Measurements from ENCODE around the gene HMSD.
"Not testable (repeated sequence)": the region's sequence is repeated elsewhere in the genome, so short reads cannot be mapped to it uniquely, and the experiment has no call there.

HMSD gene

DNA sequence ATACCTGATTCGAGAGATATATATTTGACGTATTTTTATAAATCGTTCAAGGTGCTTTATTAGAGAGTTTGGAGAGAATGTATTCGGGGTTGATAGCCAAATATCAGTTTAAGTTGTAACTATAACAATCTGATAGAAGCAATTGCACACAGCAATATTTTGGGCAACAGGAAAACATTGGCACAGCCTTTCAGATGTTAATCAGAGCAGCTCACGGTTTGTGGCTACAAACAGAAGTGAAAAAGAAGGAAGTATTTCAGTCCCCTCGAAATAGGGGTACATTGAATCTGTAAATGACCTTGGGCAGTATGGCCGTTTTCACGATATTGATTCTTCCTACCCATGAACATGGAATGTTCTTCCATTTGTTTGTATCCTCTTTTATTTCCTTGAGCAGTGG, 20.8 kb upstream of the HMSD start:
- H3K79me2 ChIP-seq (ENCODE audit: control insufficient read depth, insufficient read depth, low read length, unreplicated experiment) = no peaks in the 10 kb centered on the region
- no peak overlapping the region for H2AFZ ChIP-seq (ENCODE audit: low read length, unreplicated experiment)
- no peaks in the 10 kb centered on the region for H3K4me1 ChIP-seq (ENCODE audit: control insufficient read depth, insufficient read depth, low read length, unreplicated experiment)
- no peak overlapping the region for H3K27ac ChIP-seq (ENCODE audit: low read depth, low read length)
- no peaks in the 10 kb centered on the region for H3K36me3 ChIP-seq (ENCODE audit: insufficient read depth, low read length)
- peaks cover 11% of the 10 kb centered on the region; the same call in 1 of the 2 replicates for H3K27me3 ChIP-seq (ENCODE audit: insufficient read depth, low read length)
- no peak overlapping the region for H3K4me3 ChIP-seq (ENCODE audit: low read depth, low read length)

GRCh38 chr18:63929369-63929768, 19.7 kb upstream of the HMSD start:
- not testable (repeated sequence) for H3K27me3 ChIP-seq (ENCODE audit: insufficient read depth, low read length); H3K36me3 ChIP-seq (ENCODE audit: insufficient read depth, low read length); H3K4me1 ChIP-seq (ENCODE audit: control insufficient read depth, insufficient read depth, low read length, unreplicated experiment); H3K27ac ChIP-seq (ENCODE audit: low read depth, low read length); H3K4me3 ChIP-seq (ENCODE audit: low read depth, low read length); H2AFZ ChIP-seq (ENCODE audit: low read length, unreplicated experiment); H3K79me2 ChIP-seq (ENCODE audit: control insufficient read depth, insufficient read depth, low read length, unreplicated experiment)

DNA sequence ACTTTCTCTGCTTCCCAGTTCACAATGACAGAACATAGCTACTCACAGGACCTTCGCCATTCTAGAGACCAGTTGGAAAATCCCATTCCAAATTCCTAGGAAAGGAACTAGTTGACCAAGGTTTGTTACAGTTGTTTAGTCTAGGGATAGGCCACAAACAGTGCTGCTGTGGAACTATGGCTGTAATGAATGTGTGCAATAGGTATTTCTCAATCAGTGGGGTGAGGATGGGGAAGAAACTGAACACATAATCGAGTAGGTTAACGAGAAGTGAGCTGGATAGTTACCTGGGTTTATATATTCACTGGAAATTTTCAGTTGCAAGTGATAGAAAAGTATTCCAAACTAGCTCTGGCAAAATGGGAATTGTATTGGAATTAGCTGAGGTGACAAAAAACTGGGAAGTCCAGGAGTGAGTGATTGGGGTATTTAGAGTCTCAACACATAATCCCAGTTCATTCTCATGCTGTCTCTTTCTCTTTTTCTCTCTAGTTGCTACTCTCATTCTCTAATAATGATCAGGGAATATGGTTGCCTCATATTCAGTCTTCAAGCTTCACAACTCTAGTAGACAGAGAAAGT, 18.2 kb upstream of the HMSD start:
- no peaks in the 10 kb centered on the region for H3K4me1 ChIP-seq (ENCODE audit: control insufficient read depth, insufficient read depth, low read length, unreplicated experiment)
- H2AFZ ChIP-seq (ENCODE audit: low read length, unreplicated experiment) = no peak overlapping the region
- H3K27ac ChIP-seq (ENCODE audit: low read depth, low read length) = no peak overlapping the region
- H3K36me3 ChIP-seq (ENCODE audit: insufficient read depth, low read length) = no peaks in the 10 kb centered on the region
- H3K27me3 ChIP-seq (ENCODE audit: insufficient read depth, low read length) = peaks cover 3% of the 10 kb centered on the region; the same call in 1 of the 2 replicates
- H3K79me2 ChIP-seq (ENCODE audit: control insufficient read depth, insufficient read depth, low read length, unreplicated experiment) = no peaks in the 10 kb centered on the region
- H3K4me3 ChIP-seq (ENCODE audit: low read depth, low read length) = no peak overlapping the region

DNA sequence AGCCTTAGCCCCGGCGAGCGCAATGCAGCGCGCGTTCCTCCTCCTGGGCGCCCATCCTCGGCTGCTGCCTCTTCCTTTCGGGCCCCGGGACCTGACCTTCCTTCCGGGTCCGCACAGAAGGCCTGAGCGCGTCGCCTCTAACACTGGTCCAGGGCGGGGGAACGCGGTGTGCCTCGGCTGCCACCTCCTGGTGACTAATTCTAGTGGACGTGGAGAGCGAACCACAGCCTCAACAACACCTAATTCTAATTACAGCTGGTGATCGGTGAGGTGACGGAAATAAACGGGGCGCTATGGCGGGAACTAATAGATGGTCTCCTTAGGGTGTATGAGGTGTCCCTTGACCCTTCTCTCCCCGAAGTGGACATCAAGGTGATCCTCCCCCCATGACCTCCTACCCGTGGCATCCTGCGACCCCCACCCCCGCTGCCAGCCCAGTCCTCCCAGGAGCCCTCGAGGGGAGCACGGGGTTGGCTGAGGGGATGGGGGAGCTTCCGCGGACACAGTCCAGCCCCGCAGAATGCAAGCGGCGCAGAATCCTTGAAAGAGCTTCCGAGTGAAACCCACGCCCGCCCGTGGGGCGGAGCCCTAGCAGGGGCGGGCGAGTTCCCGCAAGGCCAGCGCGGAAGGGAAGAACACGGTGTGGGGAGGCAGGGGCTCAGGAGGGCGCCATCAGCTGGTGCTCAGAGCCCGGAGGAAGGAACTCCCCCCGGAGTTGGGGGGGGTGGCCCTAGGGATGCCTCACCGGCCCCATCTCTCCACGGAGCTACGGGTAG, 12.8 kb upstream of the HMSD start:
- Histone ChIP-seq H3K79me2 (ENCODE audit: control insufficient read depth, insufficient read depth, low read length, unreplicated experiment) (no peaks in the 10 kb centered on the region), H2AFZ (ENCODE audit: low read length, unreplicated experiment) (peak overlapping the region; percentile 100), H3K27ac (ENCODE audit: low read depth, low read length) (no peak overlapping the region), H3K36me3 (ENCODE audit: insufficient read depth, low read length) (no peaks in the 10 kb centered on the region), H3K4me3 (ENCODE audit: low read depth, low read length) (peak overlapping the region; percentile 99), H3K27me3 (ENCODE audit: insufficient read depth, low read length) (peaks cover 16% of the 10 kb centered on the region), H3K4me1 (ENCODE audit: control insufficient read depth, insufficient read depth, low read length, unreplicated experiment) (no peaks in the 10 kb centered on the region)

DNA sequence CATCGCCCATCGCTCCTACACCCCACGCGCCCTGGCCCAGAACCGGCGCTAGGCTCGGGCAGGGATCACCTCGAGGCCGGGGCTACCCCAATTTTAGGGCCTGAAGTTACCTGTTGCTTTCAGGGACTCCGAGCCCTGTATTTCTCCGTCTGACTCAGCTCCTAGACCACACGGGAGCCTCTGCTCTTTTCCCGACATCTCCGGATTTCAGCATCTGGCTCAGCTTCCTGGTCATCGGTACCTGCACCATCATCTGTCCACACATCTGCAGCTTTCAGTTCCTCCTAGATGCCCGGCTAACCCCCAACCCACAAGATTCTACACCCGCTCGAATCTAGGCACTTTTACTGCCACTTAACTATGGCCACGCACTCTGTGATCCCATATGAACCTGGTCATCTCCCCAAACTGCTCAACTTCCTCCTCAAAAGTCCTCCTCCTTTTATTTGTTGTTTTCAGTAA, 12.1 kb upstream of the HMSD start:
- H3K36me3 ChIP-seq (ENCODE audit: insufficient read depth, low read length) = no peaks in the 10 kb centered on the region
- peak overlapping the region; percentile 99 for H3K4me3 ChIP-seq (ENCODE audit: low read depth, low read length)
- H3K4me1 ChIP-seq (ENCODE audit: control insufficient read depth, insufficient read depth, low read length, unreplicated experiment) = no peaks in the 10 kb centered on the region
- peaks cover 16% of the 10 kb centered on the region for H3K27me3 ChIP-seq (ENCODE audit: insufficient read depth, low read length)
- H3K27ac ChIP-seq (ENCODE audit: low read depth, low read length) = no peak overlapping the region
- H3K79me2 ChIP-seq (ENCODE audit: control insufficient read depth, insufficient read depth, low read length, unreplicated experiment) = no peaks in the 10 kb centered on the region
- H2AFZ ChIP-seq (ENCODE audit: low read length, unreplicated experiment) = peak overlapping the region; percentile 100

DNA sequence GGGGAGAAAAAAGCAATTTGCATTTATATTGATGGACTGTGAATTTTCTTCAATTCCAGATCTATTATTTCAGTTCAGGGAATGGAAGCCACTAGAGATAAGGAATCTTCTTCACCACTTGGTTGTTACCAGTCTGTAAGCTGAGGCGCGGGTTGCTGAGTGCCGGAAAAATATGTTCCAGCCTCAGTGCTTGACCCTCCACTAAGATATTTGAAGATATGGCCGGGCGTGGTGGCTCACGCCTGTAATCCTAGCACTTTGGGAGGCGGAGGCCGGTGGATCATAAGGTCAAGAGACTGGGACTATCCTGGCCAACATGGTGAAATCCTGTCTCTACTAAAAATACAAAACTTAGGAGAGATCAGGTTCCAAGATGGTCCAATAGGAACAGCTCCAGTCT, 9.1 kb upstream of the HMSD start:
- Histone ChIP-seq H3K79me2 (ENCODE audit: control insufficient read depth, insufficient read depth, low read length, unreplicated experiment) (no peaks in the 10 kb centered on the region), H3K36me3 (ENCODE audit: insufficient read depth, low read length) (no peaks in the 10 kb centered on the region), H3K4me1 (ENCODE audit: control insufficient read depth, insufficient read depth, low read length, unreplicated experiment) (no peaks in the 10 kb centered on the region), H3K27ac (ENCODE audit: low read depth, low read length) (no peak overlapping the region), H2AFZ (ENCODE audit: low read length, unreplicated experiment) (no peak overlapping the region), H3K4me3 (ENCODE audit: low read depth, low read length) (no peak overlapping the region), H3K27me3 (ENCODE audit: insufficient read depth, low read length) (peaks cover 19% of the 10 kb centered on the region)

DNA sequence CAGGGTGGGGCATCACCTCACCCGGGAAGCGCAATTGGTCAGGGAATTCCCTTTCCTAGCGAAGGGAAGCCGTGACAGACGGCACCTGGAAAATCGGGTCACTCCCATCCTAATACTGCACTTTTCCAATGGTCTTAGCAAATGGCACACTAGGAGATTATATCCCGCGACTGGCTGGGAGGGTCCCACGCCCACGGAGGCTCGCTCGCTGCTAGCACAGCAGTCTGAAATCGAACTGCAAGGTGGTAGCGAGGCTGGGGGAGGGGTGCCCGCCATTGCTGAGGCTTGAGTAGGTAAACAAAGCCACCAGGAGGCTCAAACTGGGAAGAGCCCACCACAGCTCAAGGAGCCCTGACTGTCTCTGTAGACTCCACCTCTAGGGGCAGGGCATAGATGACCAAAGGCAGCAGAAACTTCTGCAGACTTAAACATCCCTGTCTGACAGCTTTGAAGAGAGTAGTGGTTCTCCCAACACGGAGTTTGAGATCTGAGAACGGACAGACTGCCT, 8.5 kb upstream of the HMSD start:
- not testable (repeated sequence) for H3K27ac ChIP-seq (ENCODE audit: low read depth, low read length); H3K4me1 ChIP-seq (ENCODE audit: control insufficient read depth, insufficient read depth, low read length, unreplicated experiment); H2AFZ ChIP-seq (ENCODE audit: low read length, unreplicated experiment); H3K36me3 ChIP-seq (ENCODE audit: insufficient read depth, low read length); H3K4me3 ChIP-seq (ENCODE audit: low read depth, low read length); H3K79me2 ChIP-seq (ENCODE audit: control insufficient read depth, insufficient read depth, low read length, unreplicated experiment)
- H3K27me3 ChIP-seq (ENCODE audit: insufficient read depth, low read length) = peaks cover 19% of the 10 kb centered on the region

- Histone ChIP-seq H3K27ac (ENCODE audit: low read depth, low read length) (no peak overlapping the region), H2AFZ (ENCODE audit: low read length, unreplicated experiment) (no peak overlapping the region), H3K36me3 (ENCODE audit: insufficient read depth, low read length) (no peaks in the 10 kb centered on the region), H3K4me3 (ENCODE audit: low read depth, low read length) (no peak overlapping the region), H3K4me1 (ENCODE audit: control insufficient read depth, insufficient read depth, low read length, unreplicated experiment) (no peaks in the 10 kb centered on the region), H3K27me3 (ENCODE audit: insufficient read depth, low read length) (peaks cover 3% of the 10 kb centered on the region), H3K79me2 (ENCODE audit: control insufficient read depth, insufficient read depth, low read length, unreplicated experiment) (no peaks in the 10 kb centered on the region)
Observed at GRCh38 chr18:63947051-63947790, 1.9 kb upstream of the HMSD start.

GRCh38 chr18:63951302-63951705, 2.2 kb downstream of the HMSD start:
- no peaks in the 10 kb centered on the region for H3K36me3 ChIP-seq (ENCODE audit: insufficient read depth, low read length)
- H3K4me3 ChIP-seq (ENCODE audit: low read depth, low read length) = no peak overlapping the region
- H3K79me2 ChIP-seq (ENCODE audit: control insufficient read depth, insufficient read depth, low read length, unreplicated experiment) = no peaks in the 10 kb centered on the region
- no peaks in the 10 kb centered on the region for H3K4me1 ChIP-seq (ENCODE audit: control insufficient read depth, insufficient read depth, low read length, unreplicated experiment)
- H3K27ac ChIP-seq (ENCODE audit: low read depth, low read length) = no peak overlapping the region
- H3K27me3 ChIP-seq (ENCODE audit: insufficient read depth, low read length) = peaks cover 5% of the 10 kb centered on the region; the same call in 1 of the 2 replicates
- H2AFZ ChIP-seq (ENCODE audit: low read length, unreplicated experiment) = no peak overlapping the region

- H3K27me3 ChIP-seq (ENCODE audit: insufficient read depth, low read length) = peaks cover 13% of the 10 kb centered on the region
Observed at GRCh38 chr18:63953811-63954210, 4.7 kb downstream of the HMSD start.

More at GRCh38 chr18:63953811-63954210, 4.7 kb downstream of the HMSD start:
- no peaks in the 10 kb centered on the region for H3K4me1 ChIP-seq (ENCODE audit: control insufficient read depth, insufficient read depth, low read length, unreplicated experiment)
- H2AFZ ChIP-seq (ENCODE audit: low read length, unreplicated experiment) = no peak overlapping the region
- no peak overlapping the region for H3K27ac ChIP-seq (ENCODE audit: low read depth, low read length)
- no peaks in the 10 kb centered on the region for H3K36me3 ChIP-seq (ENCODE audit: insufficient read depth, low read length)
- no peaks in the 10 kb centered on the region for H3K79me2 ChIP-seq (ENCODE audit: control insufficient read depth, insufficient read depth, low read length, unreplicated experiment)
- no peak overlapping the region for H3K4me3 ChIP-seq (ENCODE audit: low read depth, low read length)

All from ACC112 (cell line).